ENCODE data around the gene HELT.
"Not testable (repeated sequence)": the region's sequence is repeated elsewhere in the genome, so short reads cannot be mapped to it uniquely, and the experiment has no call there.

HELT gene, protein sequence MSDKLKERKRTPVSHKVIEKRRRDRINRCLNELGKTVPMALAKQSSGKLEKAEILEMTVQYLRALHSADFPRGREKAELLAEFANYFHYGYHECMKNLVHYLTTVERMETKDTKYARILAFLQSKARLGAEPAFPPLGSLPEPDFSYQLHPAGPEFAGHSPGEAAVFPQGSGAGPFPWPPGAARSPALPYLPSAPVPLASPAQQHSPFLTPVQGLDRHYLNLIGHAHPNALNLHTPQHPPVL

DNA sequence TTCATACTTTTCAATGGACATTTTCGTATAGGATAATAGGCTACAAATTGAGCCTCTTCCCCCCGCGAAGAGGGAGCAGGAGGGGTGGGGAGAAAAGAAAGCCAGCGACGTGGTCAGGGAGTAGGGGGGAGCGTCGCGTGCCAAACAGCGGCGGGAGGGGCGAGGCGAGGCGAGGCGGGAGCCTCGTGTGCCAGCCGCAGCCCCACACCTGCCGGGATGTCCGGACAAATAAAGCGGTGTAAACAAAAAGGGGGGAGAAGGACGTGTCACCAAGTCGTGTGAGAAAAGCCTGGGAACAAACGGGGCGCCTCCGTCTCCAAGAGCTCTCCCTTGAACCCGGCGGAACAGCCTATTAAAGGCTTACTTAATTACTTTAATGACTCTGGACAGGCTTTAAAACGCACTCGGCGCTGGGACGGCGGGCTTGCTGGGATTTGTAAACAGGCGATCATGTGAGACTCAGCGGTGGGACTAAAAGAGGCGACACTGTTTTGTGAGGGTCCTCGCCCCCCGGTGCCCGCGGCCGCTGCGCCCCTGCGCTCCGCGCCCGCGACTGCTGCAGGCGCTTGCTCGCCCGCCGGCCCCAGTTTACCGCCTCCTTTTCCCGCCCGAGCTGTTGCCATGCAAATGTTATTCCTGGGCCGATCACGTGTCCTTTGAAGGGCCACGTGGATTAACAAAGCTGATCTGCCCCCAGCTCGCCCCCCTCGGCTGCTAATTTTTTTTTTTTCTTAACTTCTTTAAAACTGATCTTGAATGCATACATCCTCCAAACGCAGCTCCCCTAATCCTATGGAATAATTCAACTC is at the start of gene HELT:
Gene HELT, plus strand, starts transcription at position 527 of the 809 bp plus-strand sequence. CDS start 439 bp downstream, outside the sequence.
- Histone ChIP-seq H3K9ac (ENCODE audit: low read depth, low read length) (no peak within 1 kb of the TSS), H3K27ac (ENCODE audit: low read length) (no peak within 1 kb of the TSS), H3K36me3 (ENCODE audit: insufficient read depth, low read depth, low read length) (no peaks in the 10 kb centered on the region), H3K4me1 (ENCODE audit: insufficient read depth, low read length) (peaks cover 27% of the 10 kb centered on the region; the same call in 1 of the 2 replicates), H3K27me3 (ENCODE audit: insufficient read depth, low read length) (peaks cover 100% of the 10 kb centered on the region), H3K4me3 (ENCODE audit: low read length) (peak within 1 kb of the TSS; percentile 61), H3K9me3 (ENCODE audit: insufficient read depth, low read depth, low read length) (no peaks in the 10 kb centered on the region; the same call in 1 of the 2 replicates)

DNA sequence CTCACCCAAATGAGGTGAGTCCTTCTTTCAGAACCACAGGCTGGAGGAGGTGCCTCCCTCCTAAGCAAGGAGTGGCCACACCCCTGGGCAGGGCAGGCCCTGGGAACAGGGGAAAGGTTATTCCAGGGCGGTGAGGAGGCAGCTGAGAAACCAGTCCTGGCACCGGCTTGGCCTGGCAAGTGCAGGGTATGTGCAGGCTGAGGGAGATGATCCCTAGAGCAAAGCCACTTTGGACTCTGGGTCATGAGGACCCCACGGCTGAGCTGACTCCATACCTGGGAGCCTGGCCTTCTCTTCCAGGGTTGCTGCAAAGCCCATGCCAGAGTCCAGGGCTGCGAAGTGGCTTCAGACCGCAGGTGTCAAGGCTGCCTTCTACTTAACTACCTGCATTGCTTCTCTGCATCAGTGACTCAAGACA is 49.5 kb upstream of the HELT start:
- Histone ChIP-seq H3K36me3 (ENCODE audit: insufficient read depth, low read depth, low read length) (no peaks in the 10 kb centered on the region), H3K4me1 (ENCODE audit: insufficient read depth, low read length) (no peaks in the 10 kb centered on the region), H3K9me3 (ENCODE audit: insufficient read depth, low read depth, low read length) (0 out of 2 replicates have a peak, but pooled peaks cover 11% of the 10 kb centered on the region), H3K27me3 (ENCODE audit: insufficient read depth, low read length) (no peaks in the 10 kb centered on the region), H3K27ac (ENCODE audit: low read length) (no peak overlapping the region), H3K9ac (ENCODE audit: low read depth, low read length) (no peak overlapping the region), H3K4me3 (ENCODE audit: low read length) (no peak overlapping the region)

DNA sequence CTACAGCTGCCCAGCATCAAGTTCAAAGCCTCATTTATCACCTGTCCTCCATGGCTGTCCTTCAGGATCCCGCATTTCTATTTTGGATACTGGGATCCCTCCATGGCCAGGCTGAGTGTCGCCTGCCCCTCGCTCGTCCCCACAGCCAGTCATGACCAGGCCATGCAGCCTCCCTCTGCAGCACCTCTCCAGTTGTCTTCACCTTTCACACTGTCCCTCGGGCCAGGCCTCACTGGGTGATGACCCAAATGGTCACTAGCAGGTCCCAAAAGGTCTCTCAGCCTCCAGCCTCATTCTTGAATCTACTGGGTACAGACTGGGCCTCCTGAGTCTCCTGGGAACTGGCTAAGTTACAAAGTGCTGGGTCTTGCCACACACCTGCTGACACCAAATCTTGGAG is 48.7 kb upstream of the HELT start:
- H3K4me1 ChIP-seq (ENCODE audit: insufficient read depth, low read length), result no peaks in the 10 kb centered on the region
- H3K27me3 ChIP-seq (ENCODE audit: insufficient read depth, low read length), result no peaks in the 10 kb centered on the region
- H3K4me3 ChIP-seq (ENCODE audit: low read length), result no peak overlapping the region
- no peaks in the 10 kb centered on the region for H3K36me3 ChIP-seq (ENCODE audit: insufficient read depth, low read depth, low read length)
- no peak overlapping the region for H3K27ac ChIP-seq (ENCODE audit: low read length)
- 0 out of 2 replicates have a peak, but pooled peaks cover 11% of the 10 kb centered on the region for H3K9me3 ChIP-seq (ENCODE audit: insufficient read depth, low read depth, low read length)
- H3K9ac ChIP-seq (ENCODE audit: low read depth, low read length), result no peak overlapping the region

DNA sequence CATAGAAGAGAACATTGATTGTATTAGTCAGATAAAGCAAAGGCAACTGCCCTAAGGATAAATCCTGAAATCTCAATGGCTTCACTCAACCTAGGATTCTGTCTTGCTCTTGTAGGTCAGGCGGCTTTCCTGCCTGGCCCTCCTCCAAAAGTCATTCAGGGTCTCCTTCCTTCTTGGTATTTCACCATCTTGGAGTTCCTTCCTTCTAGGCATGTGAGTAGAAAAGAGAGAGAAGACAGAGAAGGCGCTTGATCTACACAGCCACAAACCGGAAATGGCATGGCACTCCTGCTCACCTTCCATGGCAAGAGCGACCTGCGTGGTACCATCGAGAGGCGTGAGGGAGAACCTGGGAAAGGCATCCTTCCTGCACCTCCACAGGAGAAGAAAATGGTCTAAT is 45.3 kb upstream of the HELT start:
- Histone ChIP-seq H3K27ac (ENCODE audit: low read length) (no peak overlapping the region), H3K4me1 (ENCODE audit: insufficient read depth, low read length) (no peaks in the 10 kb centered on the region), H3K9me3 (ENCODE audit: insufficient read depth, low read depth, low read length) (0 out of 2 replicates have a peak, but pooled peaks cover 11% of the 10 kb centered on the region), H3K4me3 (ENCODE audit: low read length) (no peak overlapping the region), H3K9ac (ENCODE audit: low read depth, low read length) (no peak overlapping the region), H3K36me3 (ENCODE audit: insufficient read depth, low read depth, low read length) (no peaks in the 10 kb centered on the region), H3K27me3 (ENCODE audit: insufficient read depth, low read length) (no peaks in the 10 kb centered on the region)

DNA sequence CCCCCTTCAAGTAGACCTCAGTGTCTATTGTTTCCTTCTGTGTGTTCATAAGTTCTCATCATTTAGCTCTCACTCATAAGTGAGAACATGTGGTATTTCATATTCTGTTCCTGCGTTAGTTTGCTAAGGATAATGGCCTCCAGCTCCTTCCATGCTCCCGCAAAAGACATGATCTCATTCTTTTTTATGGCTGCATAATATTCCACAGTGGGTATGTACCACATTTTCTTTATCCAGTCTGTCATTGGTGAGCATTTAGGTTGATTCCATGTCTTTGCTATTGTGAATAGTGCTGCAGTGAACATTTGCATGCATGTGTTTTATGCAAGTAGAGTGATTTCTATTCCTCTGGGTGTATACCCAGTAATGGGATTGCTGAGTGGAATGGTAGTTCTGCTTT is 41.9 kb upstream of the HELT start:
- not testable (repeated sequence) for H3K36me3 ChIP-seq (ENCODE audit: insufficient read depth, low read depth, low read length); H3K9ac ChIP-seq (ENCODE audit: low read depth, low read length); H3K27ac ChIP-seq (ENCODE audit: low read length); H3K4me3 ChIP-seq (ENCODE audit: low read length); H3K9me3 ChIP-seq (ENCODE audit: insufficient read depth, low read depth, low read length); H3K4me1 ChIP-seq (ENCODE audit: insufficient read depth, low read length); H3K27me3 ChIP-seq (ENCODE audit: insufficient read depth, low read length)

DNA sequence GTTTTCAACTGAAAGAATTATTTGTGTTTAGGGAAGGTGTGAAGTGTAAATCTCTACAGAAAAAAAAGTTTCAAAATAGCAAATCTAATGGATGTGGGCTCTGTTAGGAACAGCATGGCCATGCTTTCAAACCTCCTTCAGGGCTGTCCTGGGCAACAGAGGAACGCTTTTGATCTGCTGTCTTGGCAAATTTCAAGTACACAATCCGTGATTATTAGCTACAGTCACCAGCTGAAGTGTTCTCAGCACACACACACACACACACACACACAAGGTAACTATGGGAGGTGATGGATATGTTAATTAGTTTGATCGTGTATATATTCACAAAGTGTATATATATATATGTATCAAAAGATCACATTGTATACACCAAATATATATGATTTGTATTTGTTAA is 40.5 kb upstream of the HELT start:
- no peaks in the 10 kb centered on the region for H3K27me3 ChIP-seq (ENCODE audit: insufficient read depth, low read length)
- no peak overlapping the region for H3K4me3 ChIP-seq (ENCODE audit: low read length)
- no peaks in the 10 kb centered on the region for H3K9me3 ChIP-seq (ENCODE audit: insufficient read depth, low read depth, low read length)
- H3K9ac ChIP-seq (ENCODE audit: low read depth, low read length), result no peak overlapping the region
- H3K27ac ChIP-seq (ENCODE audit: low read length), result no peak overlapping the region
- H3K36me3 ChIP-seq (ENCODE audit: insufficient read depth, low read depth, low read length), result no peaks in the 10 kb centered on the region
- H3K4me1 ChIP-seq (ENCODE audit: insufficient read depth, low read length), result no peaks in the 10 kb centered on the region

DNA sequence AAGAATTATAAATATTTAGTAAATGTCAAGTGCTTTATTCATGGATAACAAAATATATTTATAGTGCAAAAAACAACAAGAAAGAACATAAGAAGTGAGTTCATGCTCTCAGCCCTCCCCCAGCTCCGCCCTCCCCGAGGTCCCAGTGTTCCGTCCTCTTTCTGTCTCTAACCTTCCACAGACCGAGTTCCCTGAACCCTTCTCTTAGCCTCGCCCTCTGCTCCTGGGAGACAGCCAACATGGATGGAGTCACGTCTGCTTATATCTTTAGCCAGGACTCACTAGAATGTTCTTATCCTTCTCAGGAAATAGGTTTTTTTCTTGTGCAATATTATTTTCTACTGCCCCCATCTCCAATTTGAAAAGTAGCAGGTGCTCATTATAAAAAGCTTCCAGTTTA is 40.1 kb upstream of the HELT start:
- H3K4me3 ChIP-seq (ENCODE audit: low read length), result no peak overlapping the region
- H3K36me3 ChIP-seq (ENCODE audit: insufficient read depth, low read depth, low read length), result no peaks in the 10 kb centered on the region
- H3K27ac ChIP-seq (ENCODE audit: low read length), result no peak overlapping the region
- no peak overlapping the region for H3K9ac ChIP-seq (ENCODE audit: low read depth, low read length)
- H3K9me3 ChIP-seq (ENCODE audit: insufficient read depth, low read depth, low read length), result no peaks in the 10 kb centered on the region
- no peaks in the 10 kb centered on the region for H3K27me3 ChIP-seq (ENCODE audit: insufficient read depth, low read length)
- no peaks in the 10 kb centered on the region for H3K4me1 ChIP-seq (ENCODE audit: insufficient read depth, low read length)

DNA sequence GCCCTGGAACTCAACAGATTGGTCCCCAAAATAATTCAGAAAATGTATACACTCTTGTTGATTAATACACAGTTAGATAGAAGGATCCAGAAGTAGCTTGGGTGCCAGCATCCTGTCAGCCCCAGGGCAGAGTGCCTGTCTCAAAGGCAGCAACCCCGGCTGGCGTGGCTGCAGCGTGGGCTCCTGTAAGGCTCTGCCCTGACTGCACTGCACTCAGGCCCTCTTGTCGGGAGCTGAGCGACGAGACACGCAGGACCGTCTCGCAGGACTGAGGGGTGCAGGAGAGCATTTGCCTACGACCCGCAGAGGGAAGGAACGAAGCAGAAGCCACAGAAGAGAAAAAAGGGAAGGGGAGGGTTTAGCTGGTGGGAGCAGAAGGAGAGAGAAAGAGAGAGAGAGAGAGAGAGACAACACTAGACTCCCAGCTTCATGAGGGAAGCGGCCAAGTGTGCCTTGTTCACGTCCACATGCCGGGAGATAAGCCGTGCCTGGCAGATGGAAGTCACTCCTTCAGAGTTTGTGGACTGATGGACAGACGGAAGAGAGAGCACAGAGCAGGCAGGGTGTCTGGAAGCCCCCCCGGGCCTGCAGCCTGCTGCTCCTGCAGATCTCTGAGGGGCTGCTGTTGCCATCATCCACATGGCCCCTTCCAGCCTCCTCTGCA is 38.7 kb upstream of the HELT start:
- Histone ChIP-seq H3K4me3 (ENCODE audit: low read length) (no peak overlapping the region), H3K9me3 (ENCODE audit: insufficient read depth, low read depth, low read length) (no peaks in the 10 kb centered on the region), H3K27me3 (ENCODE audit: insufficient read depth, low read length) (no peaks in the 10 kb centered on the region), H3K36me3 (ENCODE audit: insufficient read depth, low read depth, low read length) (no peaks in the 10 kb centered on the region), H3K9ac (ENCODE audit: low read depth, low read length) (no peak overlapping the region), H3K27ac (ENCODE audit: low read length) (no peak overlapping the region), H3K4me1 (ENCODE audit: insufficient read depth, low read length) (no peaks in the 10 kb centered on the region)

DNA sequence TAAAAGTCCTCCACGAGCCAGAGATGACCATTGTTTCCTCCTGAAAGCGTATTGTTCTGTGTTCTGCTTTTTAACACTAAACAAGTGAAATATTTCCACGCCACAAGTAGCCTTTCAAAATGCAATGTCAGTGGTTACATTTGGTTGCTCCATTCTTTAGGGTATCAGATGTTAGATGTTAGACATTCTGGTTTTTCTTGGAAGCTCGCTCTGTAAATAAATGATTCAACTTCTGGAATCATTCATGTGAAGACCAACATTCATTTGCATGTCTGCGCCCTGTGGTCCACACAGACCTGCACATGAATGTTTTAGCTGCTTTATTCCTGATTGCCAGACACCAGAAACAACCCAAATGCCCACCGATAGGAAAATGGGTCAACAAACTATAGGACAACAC is 38.0 kb upstream of the HELT start:
- no peaks in the 10 kb centered on the region for H3K27me3 ChIP-seq (ENCODE audit: insufficient read depth, low read length)
- no peaks in the 10 kb centered on the region for H3K4me1 ChIP-seq (ENCODE audit: insufficient read depth, low read length)
- H3K4me3 ChIP-seq (ENCODE audit: low read length), result no peak overlapping the region
- no peak overlapping the region for H3K9ac ChIP-seq (ENCODE audit: low read depth, low read length)
- no peak overlapping the region for H3K27ac ChIP-seq (ENCODE audit: low read length)
- no peaks in the 10 kb centered on the region for H3K9me3 ChIP-seq (ENCODE audit: insufficient read depth, low read depth, low read length)
- H3K36me3 ChIP-seq (ENCODE audit: insufficient read depth, low read depth, low read length), result no peaks in the 10 kb centered on the region

DNA sequence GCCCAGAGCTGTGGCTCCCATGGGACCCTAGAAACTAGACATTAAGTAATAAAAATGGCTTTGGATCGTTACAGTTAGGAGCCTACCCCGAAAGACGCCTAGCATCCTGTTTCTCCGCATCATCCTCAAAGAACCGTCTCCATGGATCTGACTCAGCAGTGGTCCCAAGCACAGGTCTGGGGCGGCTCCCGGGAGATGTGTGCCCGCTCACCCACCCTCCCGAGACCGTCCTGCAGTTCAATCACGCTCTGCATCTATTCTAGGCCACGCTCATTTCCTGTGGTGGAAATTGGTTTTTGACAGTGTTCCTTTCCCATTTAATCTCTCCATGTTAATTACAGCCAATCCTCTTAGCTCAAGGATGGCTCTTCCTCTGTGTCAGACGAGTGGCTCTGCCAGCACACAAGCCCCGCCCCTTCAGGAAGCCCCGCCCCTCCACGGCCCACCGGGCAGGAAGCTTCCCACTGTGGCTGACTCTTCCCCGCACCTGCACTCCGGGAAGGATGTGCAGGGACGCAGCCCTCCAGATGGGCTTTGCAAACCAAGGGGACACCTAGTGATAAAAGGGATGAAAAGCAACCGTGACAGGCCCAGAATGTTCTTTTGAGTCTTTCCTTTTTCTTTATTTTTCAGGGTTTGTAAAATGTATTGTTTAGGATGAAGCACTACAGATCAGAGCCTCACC is 34.5 kb upstream of the HELT start:
- H3K4me3 ChIP-seq (ENCODE audit: low read length), result no peak overlapping the region
- H3K36me3 ChIP-seq (ENCODE audit: insufficient read depth, low read depth, low read length), result no peaks in the 10 kb centered on the region
- H3K27ac ChIP-seq (ENCODE audit: low read length), result no peak overlapping the region

DNA sequence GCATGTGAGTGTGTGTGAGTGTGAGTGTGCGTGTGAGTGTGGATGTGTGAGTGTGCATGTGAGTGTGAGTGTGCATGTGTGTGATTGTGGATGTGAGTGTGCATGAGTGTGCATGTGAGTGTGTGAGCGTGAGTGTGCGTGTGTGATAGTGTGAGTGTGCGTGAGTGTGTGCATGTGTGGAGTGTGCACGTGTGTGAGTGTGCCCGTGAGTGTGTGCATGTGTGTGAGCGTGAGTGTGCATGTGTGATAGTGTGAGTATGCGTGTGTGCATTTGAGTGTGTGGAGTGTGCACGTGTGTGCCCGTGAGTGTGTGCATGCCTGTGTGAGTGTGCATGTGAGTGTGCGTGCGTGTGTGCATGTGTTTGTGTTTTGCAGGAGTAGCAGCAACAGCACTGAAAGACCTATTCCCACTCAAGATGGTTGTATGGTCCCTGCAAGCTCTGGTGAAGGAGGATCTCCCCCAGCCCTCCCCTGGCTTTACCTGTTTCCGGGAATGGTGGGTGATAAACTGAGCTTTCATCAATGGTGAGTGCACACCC is 30.7 kb upstream of the HELT start:
- H3K27ac ChIP-seq (ENCODE audit: low read length), result no peak overlapping the region
- H3K27me3 ChIP-seq (ENCODE audit: insufficient read depth, low read length), result no peaks in the 10 kb centered on the region
- no peak overlapping the region for H3K4me3 ChIP-seq (ENCODE audit: low read length)
- H3K4me1 ChIP-seq (ENCODE audit: insufficient read depth, low read length), result no peaks in the 10 kb centered on the region
- H3K9me3 ChIP-seq (ENCODE audit: insufficient read depth, low read depth, low read length), result no peaks in the 10 kb centered on the region
- no peak overlapping the region for H3K9ac ChIP-seq (ENCODE audit: low read depth, low read length)
- no peaks in the 10 kb centered on the region for H3K36me3 ChIP-seq (ENCODE audit: insufficient read depth, low read depth, low read length)

More for the DNA sequence above, 34.5 kb upstream of the HELT start:
- H3K27me3 ChIP-seq (ENCODE audit: insufficient read depth, low read length), result no peaks in the 10 kb centered on the region
- no peak overlapping the region for H3K9ac ChIP-seq (ENCODE audit: low read depth, low read length)
- H3K4me1 ChIP-seq (ENCODE audit: insufficient read depth, low read length), result no peaks in the 10 kb centered on the region
- no peaks in the 10 kb centered on the region for H3K9me3 ChIP-seq (ENCODE audit: insufficient read depth, low read depth, low read length)

All from iPS-20b (cell line).